ENCODE measurements around the gene APBA1. TPM values are rescaled to one million over a fixed set of nuclear protein-coding genes. Genes with fewer than 3 reads are reported as not detected.

Gene APBA1
- total and polyA plus RNA-seq, 10 donors: 0.41 to 28.2 (median 13.8) TPM

- no peak for DNase-seq
- no peaks in the 10 kb centered on the region for H3K9me3 ChIP-seq
- no peaks in the 10 kb centered on the region for H3K36me3 ChIP-seq
- no peaks in the 10 kb centered on the region for H3K4me1 ChIP-seq
- TF ChIP-seq, protein P1, sequence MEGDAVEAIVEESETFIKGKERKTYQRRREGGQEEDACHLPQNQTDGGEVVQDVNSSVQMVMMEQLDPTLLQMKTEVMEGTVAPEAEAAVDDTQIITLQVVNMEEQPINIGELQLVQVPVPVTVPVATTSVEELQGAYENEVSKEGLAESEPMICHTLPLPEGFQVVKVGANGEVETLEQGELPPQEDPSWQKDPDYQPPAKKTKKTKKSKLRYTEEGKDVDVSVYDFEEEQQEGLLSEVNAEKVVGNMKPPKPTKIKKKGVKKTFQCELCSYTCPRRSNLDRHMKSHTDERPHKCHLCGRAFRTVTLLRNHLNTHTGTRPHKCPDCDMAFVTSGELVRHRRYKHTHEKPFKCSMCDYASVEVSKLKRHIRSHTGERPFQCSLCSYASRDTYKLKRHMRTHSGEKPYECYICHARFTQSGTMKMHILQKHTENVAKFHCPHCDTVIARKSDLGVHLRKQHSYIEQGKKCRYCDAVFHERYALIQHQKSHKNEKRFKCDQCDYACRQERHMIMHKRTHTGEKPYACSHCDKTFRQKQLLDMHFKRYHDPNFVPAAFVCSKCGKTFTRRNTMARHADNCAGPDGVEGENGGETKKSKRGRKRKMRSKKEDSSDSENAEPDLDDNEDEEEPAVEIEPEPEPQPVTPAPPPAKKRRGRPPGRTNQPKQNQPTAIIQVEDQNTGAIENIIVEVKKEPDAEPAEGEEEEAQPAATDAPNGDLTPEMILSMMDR (IDR thresholded peaks at IDR 0.05 in 8 of 11, conservative IDR thresholded peaks at IDR 0.05 in 3 of 11): no peak
- TF ChIP-seq POLR2AphosphoS5 (IDR thresholded peaks at IDR 0.05): no peak
- H3K4me3 ChIP-seq: no peak overlapping the region
- no peak overlapping the region for H3K27ac ChIP-seq
- intact Hi-C loops (cut with DNase I; ENCODE audit: low total_unique reads): no loop called here
- WGBS, 5 donors: 42 to 57% (median 47%) methylated on average over 2 of the region's 2 CpGs
- H3K27me3 ChIP-seq (replicated peaks in 1 of 7): no peaks in the 10 kb centered on the region
Observed at GRCh38 chr9:69571032-69571431, 101.1 kb downstream of the APBA1 start.

DNA sequence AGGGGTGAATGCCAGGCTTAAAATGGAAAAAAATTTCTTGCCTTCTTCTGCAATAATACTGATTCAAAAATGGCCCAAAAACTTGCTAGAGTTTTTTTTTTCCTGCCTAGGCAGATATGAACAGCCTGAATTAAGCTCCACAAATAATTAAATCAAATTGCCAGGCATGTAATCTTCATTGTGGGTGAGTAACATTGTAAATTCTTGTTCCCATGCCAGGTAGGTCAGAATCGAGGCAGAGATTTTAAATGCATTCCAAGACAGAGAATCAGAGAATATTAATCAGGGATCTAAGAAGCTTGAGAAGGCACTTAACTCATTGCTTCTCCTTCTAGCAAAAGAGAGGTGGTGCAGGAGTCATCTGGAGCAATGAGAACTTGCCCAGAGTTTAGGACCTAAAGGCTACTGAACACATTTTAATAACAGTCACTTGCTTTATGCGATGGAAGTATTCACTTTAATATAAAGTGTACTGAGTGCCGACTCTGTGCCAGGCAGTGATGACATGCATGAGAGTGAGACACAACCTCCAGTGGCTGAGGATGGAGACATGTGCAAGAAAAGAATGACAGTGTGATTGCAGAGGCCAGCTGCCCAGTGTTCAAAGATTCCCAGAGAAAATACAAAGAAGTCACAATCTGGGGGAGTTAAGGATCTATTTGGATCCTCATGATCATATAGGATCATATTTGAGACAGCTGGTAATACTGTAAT, 102.3 kb downstream of the APBA1 start:
- Histone ChIP-seq H3K4me1 (no peaks in the 10 kb centered on the region), H3K4me3 (no peak overlapping the region), H3K27ac (no peak overlapping the region), H3K27me3 (replicated peaks in 1 of 7) (no peaks in the 10 kb centered on the region), H3K9me3 (no peaks in the 10 kb centered on the region), H3K36me3 (no peaks in the 10 kb centered on the region)
- no peak for DNase-seq
- WGBS, 5 donors: 70 to 86% (median 79%) methylated on average over 3 of the region's 3 CpGs
- TF ChIP-seq POLR2AphosphoS5 (IDR thresholded peaks at IDR 0.05) (no peak), POLR2A (IDR thresholded peaks at IDR 0.05) (no peak)
- TF ChIP-seq, protein P1 (IDR thresholded peaks at IDR 0.05 in 8 of 11, conservative IDR thresholded peaks at IDR 0.05 in 3 of 11): no peak
- intact Hi-C loops (cut with DNase I; ENCODE audit: low total_unique reads): no loop called here

GRCh38 chr9:69564557-69564956, 107.6 kb downstream of the APBA1 start:
- 63 to 78% (median 69%) methylated on average over 1 of the region's 1 CpG for WGBS, 5 donors
- Histone ChIP-seq H3K27ac (no peak overlapping the region), H3K4me3 (no peak overlapping the region), H3K4me1 (no peaks in the 10 kb centered on the region), H3K27me3 (replicated peaks in 1 of 7) (no peaks in the 10 kb centered on the region), H3K9me3 (no peaks in the 10 kb centered on the region), H3K36me3 (no peaks in the 10 kb centered on the region)
- no peak for DNase-seq
- intact Hi-C loops (cut with DNase I; ENCODE audit: low total_unique reads): no loop called here
- TF ChIP-seq POLR2A (IDR thresholded peaks at IDR 0.05): no peak
- no peak for TF ChIP-seq POLR2AphosphoS5 (IDR thresholded peaks at IDR 0.05)
- TF ChIP-seq, protein P1 (IDR thresholded peaks at IDR 0.05 in 8 of 11, conservative IDR thresholded peaks at IDR 0.05 in 3 of 11): no peak

DNA sequence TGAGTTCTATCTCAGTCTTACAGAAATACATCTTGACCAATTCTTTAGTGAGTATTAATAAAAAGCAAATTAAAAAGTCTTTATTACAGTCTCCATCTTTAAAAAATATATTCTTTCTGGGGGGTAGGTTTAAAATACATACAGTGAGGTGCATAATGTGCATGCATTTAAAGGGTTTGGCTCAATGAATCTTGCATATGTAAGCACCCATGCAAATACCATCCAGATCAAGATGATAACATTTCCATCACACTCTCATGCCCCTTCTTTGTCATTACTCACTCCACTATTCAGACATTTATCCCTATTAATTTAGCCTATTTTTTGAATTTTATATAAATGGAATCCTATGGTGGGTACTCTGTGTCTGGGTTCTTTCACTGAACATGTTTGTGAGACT, 113.0 kb downstream of the APBA1 start:
- Histone ChIP-seq H3K27me3 (replicated peaks in 1 of 7) (no peaks in the 10 kb centered on the region), H3K36me3 (no peaks in the 10 kb centered on the region), H3K27ac (no peak overlapping the region), H3K4me1 (peaks cover 0 to 4% (median 0%) of the 10 kb centered on the region in 6 donors), H3K9me3 (no peaks in the 10 kb centered on the region), H3K4me3 (no peak overlapping the region)
- intact Hi-C loops (cut with DNase I; ENCODE audit: low total_unique reads): no loop called here
- no peak for DNase-seq
- TF ChIP-seq POLR2AphosphoS5 (IDR thresholded peaks at IDR 0.05): no peak
- TF ChIP-seq, protein P1 (IDR thresholded peaks at IDR 0.05 in 8 of 11, conservative IDR thresholded peaks at IDR 0.05 in 3 of 11): no peak
- TF ChIP-seq POLR2A (IDR thresholded peaks at IDR 0.05): no peak

All from spleen (tissue), 11 donors.